ENCODE results near the gene PNKP. TPM values are rescaled to one million over a fixed set of nuclear protein-coding genes. Genes with fewer than 3 reads are reported as not detected.
"Not testable (repeated sequence)": the region's sequence is repeated elsewhere in the genome, so short reads cannot be mapped to it uniquely, and the experiment has no call there.

The PNKP gene
- total RNA-seq, 2 experiments from 2014 or later = 86.7 to 93.1 TPM

DNA sequence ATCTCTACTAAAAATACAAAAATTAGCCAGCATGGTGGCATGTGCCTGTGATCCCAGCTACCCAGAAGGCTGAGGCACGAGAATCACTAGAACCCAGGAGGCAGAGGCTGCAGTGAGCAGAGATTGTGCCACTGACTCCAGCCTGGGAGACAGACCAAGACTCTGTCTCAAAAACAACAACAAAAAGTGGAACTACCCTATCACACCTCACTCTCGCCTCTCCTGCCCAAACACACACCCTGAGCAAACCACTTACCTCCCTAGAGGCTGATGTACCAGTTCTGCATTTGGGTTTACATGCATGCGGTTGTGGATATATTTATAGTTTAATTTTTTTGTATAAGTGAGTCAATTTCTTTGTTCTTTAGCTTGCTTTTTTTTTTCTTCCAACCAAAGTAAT lies 24.1 kb downstream of the PNKP start:
- POLR2A ChIA-PET = no interaction called here
- CTCF ChIA-PET = interaction anchor here (0.7 kb wide), 1 partner anchor 84 kb away, joined by 3 read pairs; no protein-coding TSS in a partner anchor

DNA sequence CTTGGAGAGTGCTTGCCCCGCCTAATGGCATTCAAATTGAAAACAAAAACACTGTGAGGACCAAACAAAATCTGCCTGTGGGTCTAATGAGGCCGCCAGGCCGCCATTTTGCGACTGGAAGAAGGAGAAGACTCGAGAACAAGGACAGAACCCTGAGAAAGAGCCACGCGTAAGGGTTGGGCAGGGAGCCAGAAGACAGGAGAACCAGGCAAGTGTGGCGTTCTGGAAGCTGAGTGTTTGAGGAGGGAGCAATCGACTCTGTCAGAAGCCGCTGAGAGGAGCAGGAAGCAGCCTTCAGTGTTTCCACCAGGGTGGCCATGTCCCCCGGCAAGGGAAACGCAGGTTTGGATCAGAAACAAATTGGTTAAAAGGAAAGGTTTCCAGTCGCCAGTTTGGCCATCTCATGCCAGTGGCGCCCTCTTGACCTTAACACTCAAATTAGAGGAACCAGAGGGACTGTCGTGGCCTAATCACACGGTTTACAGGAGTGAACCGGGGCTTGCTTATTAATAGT lies 26.6 kb downstream of the PNKP start:
- POLR2A ChIA-PET = no interaction called here
- CTCF ChIA-PET = no interaction called here

DNA sequence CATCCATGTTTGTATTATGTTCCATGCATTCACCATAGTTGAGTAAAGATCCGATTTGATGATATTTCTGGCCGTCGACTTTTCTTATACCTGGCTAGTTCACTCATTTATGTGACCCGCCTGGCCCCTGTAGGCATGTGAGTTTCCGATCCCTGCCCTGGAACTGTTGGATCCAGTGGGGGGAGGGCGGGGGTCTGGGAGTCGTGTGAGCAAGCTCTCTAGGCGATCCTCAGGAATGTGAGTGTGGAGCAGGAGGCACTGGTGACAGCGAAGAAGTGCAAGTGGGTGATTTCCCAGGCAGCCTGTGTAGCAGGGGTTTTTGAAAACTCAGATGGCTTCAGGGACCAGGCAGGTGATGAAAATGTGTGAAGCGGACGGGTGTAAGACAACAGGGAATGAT lies 27.1 kb downstream of the PNKP start:
- ChIA-PET CTCF (interaction anchor here (0.5 kb wide), 1 partner anchor 209 kb away, joined by 5 read pairs; no protein-coding TSS in a partner anchor), POLR2A (no interaction called here)

DNA sequence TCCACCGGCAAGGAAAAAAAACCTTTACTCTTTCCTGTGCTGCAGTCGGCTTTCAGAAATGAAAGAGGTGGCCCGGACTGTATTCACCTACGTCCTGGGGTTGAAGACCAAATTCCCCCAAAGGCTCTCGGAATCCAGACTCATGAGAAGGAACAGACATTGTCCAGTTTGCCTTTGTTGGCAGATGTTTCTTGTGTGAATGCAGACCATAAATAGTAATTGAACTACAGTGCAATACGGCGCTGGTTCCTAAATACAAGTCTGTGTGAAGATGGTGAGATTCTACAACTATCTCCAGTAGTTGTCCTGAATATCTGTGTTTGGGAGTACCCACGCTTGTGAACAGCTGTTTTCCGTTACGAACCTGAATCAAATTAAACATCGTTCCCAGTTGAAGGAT lies 27.7 kb downstream of the PNKP start:
- ChIA-PET CTCF (interaction anchor here (0.5 kb wide), 1 partner anchor 209 kb away, joined by 5 read pairs; no protein-coding TSS in a partner anchor), POLR2A (no interaction called here)

DNA sequence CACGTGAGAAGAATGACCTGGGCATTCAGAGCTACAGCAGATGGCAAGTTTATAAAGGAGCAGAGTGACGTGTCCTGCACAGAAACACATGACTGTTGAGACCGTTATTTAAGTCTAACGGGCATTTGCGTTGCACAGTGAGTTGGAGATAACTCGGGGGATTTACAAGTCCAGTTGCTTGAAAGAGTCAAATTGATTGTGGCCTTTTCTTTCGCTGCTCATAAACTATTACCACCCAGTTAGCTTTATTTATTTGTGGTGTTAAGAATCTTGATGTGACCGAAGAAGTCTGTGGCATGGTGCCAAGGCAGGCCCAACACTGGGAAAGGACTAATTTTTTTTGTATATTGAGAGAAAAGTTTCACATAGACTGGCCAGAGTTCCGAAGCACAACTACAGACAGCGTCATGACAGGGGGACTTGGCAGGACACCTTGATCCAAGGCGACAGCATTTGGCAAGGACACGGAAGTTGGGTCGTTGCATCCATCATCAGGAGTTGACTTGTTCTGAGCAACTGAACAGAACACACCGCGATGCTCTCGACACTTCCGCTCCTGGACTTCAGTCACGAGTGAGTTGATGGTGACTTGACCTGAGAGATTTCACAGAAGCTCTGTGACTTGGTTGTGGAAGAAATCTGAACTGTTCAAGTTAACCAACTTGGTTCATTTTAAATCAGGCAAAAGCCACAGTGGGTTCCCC lies 28.3 kb downstream of the PNKP start:
- ChIA-PET POLR2A (no interaction called here), CTCF (no interaction called here)

DNA sequence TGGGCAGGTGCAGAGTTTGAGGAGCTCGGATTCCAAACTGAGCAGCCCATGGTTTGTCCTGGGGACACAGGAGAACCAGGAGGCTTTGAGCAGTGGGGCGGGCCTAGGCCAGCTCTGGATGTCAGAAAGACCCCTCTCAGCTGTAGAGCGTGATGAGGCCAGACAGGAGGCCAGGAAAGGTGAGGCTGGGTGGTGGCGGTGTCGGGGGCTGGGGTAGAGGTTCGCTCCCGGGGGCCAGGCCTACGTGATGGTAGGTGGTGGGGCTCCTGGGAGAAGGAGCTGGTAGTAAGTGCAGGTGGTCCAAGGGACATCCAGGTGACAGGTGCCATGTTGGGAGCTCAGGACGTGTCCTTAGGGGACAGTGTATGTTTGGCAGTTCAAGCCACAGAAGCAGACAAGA lies 30.0 kb downstream of the PNKP start:
- CTCF ChIA-PET = no interaction called here
- POLR2A ChIA-PET = interaction anchor here (0.8 kb wide), 1 partner anchor 11 kb away, joined by 3 read pairs; no protein-coding TSS in a partner anchor

DNA sequence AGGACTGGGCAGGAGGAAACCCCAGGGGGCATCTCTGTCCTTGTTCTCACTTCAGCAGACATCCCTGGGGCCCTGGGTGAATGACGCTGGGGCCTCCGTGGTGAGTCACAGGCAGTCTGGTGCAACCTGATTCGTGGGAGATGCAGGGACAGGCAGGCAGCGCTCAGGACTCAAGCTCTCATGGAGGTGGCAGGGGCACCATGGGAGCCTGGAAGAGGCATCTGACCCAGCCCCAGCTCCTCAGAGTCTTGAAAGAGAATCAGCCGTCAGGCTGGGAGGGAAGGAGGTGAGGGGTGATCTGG lies 30.4 kb downstream of the PNKP start:
- ChIA-PET POLR2A (no interaction called here), CTCF (no interaction called here)

DNA sequence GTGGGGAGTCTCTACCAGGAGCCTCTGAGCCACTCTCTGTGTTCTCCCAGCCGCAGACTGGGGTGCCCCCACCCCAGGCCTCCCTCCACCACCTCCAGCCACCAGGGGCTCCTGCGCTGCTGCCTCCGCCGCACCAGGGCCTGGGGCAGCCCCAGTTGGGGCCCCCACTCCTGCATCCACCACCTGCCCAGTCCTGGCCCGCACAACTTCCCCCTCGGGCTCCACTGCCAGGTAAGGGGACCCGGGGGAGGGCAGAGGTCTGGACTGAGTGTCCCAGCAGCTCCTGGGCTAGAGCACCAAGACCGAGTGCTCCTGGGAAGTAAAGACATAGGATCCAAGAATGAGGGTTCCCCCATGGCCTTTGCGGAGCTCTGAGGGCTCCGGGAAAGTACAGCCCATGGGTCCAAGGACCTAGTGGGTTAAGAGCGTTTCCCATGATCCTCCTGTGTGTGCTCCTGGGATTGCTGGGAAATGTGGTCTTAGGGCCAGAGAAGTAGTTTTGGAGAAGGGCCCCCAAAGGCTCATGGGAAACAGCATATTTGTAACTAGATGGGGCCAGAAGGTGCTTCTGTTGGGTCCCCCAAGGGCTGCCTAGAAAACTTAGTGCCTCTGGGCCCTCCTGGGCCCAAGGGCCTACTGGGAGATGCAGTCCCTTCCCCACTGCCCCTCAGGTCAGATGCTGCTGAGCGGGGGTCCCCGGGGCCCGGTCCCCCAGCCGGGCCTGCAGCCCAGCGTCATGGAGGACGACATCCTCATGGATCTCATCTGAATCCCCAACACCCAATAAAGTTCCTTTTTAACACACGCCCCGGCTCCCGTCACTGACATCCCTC lies 31.0 kb downstream of the PNKP start:
- POLR2A ChIA-PET = no interaction called here
- CTCF ChIA-PET = no interaction called here

DNA sequence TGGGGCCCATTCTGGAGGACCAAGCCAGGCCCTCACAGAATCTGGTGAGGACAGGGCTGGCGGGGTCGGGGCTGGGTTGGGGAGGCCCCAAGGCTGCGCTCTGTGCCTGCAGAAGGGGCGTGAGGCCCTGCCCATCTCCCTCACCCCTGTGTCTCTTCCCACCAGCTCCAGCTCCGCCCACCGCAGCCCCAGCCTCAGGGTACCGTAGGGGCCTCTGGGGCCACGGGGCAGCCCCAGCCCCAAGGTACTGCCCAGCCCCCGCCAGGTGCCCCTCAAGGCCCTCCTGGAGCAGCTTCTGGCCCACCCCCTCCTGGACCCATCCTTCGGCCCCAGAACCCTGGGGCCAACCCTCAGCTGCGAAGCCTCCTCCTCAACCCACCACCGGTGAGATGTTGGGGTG lies 31.8 kb downstream of the PNKP start:
- CTCF ChIA-PET = no interaction called here

DNA sequence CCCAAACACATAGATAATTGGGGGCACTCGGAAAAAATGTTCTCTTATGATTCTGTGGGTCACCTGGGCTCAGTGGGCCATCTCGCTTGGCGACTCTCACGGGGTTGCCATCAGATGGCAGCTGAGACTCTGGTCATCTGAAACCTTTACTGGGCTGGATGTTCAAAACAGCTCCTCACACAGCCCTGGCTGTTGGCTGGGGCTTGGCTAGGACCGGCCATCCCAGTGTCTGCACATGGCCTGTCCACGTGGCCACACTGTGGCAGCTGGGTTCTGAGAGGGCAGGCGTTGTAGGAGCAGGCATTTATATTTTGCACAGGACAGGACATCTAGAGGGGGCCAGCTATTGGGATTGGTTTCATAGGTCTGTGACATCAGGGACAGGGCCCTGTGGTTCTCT lies 33.8 kb downstream of the PNKP start:
- ChIA-PET CTCF (no interaction called here), POLR2A (no interaction called here)

More for the DNA sequence above, 31.8 kb downstream of the PNKP start:
- POLR2A ChIA-PET = no interaction called here

DNA sequence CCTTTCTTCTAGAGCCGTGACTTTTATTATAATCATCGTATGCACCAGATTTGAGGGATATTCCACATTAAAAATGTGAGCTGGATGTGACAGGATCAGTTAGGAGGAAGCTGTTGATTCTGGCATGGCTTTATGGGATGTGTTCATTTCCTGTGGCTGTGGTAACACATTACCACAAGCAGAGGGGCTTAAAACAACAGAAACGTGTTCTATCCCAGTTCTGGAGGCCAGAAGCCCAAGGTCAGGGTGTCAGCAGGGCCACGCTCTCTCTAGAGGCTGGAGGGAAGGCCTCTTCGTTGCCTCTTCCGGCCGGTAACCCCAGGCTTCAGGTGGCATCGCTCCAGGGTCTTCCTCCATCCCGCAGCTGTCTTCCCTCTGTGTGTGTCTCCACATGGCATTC lies 34.8 kb downstream of the PNKP start:
- CTCF ChIA-PET = no interaction called here
- POLR2A ChIA-PET = no interaction called here

DNA sequence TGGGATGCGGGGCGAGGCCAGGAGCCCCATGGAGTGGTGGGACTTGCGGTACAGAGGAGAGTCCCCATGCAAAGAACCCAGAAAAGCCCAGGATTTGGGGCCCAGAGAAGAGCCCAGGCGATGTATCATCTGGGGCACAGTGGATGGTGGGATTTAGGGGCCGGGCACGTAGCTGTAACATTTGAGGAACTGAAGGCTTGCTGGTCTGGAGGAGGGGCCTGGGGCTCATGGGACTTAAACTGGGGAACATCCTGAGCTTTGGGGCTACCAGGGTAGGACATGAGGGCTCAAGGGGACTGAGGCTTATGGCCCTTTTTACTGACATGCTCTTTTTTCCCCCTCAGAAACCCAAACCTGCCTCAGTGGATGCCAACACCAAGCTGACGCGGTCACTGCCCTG lies 35.8 kb downstream of the PNKP start:
- ChIA-PET CTCF (no interaction called here), POLR2A (no interaction called here)

DNA sequence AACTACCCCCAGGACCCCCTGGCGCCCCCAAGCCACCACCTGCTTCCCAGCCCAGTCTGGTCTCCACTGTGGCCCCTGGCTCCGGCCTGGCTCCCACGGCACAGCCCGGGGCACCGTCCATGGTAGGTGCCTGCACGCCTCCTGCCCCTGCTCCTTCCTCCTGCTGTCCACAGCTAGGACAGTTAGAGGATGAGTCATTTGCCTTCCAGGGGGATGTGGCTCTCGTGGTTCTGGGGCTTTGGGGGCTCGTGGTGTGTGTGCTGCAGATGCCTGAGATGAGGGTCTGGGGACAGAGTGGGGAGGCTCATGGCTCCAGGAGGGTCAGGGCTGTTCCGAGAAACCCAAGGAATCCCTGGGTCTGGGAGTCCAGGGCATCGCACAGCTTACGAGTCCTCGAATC lies 36.6 kb downstream of the PNKP start:
- ChIA-PET CTCF (no interaction called here), POLR2A (no interaction called here)

DNA sequence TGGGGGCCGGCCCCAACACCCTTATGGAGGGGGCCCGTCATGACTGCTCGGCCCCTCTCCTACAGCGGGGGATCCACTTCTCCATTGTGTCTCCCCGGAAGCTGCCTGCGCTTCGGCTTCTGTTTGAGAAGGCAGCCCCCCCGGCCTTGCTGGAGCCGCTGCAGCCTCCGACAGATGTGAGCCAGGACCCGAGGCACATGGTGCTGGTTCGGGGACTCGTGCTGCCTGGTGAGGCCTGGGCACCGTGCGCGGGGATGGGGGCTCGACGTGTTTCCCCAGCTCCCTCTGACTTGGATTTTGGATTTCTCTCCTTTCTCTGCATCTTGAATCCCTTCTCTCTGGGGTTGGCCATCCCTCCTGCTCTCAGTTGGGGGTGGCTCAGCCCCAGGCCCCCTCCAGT lies 37.7 kb downstream of the PNKP start:
- POLR2A ChIA-PET = no interaction called here
- CTCF ChIA-PET = no interaction called here

DNA sequence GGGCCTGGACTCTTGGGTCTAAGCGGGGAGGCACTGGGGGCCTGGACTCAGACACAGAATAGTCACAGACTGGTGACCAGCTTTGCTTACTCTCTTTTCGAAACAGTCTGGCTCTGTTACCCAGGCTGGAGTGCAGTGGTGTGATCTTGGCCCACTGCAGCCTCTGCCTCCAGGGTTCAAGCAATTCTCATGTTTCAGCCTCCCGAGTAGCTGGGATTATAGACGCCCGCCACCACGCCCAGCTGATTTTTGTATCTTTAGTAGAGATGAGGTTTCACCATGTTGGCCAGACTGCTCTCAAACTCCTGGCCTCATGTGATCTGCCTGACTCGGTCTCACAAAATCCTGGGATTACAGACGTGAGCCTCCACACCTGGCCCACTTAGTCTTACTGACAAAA lies 38.2 kb downstream of the PNKP start:
- CTCF ChIA-PET = no interaction called here
- POLR2A ChIA-PET = no interaction called here

DNA sequence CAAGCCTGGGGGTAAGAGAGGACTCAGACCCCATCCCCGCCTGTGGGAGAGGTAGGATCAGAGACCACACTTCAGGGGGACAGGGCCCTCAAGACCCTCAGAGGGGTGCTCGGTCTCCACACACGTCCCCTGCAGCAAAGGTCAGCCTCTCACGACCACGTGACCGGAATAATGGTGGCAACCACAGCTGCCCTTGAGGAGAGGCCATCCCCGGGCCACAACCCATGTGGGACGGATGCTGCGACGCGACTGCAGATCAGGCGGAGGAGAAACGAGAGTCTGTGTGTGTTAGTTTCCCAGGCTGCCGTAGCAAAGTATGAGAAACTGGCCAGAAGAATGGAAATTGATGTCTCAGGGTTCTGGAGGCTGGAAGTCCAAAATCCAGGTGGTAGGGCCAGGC lies 40.3 kb downstream of the PNKP start:
- CTCF ChIA-PET = no interaction called here
- POLR2A ChIA-PET = interaction anchor here (1.3 kb wide), 1 partner anchor 11 kb away, joined by 3 read pairs; no protein-coding TSS in a partner anchor

DNA sequence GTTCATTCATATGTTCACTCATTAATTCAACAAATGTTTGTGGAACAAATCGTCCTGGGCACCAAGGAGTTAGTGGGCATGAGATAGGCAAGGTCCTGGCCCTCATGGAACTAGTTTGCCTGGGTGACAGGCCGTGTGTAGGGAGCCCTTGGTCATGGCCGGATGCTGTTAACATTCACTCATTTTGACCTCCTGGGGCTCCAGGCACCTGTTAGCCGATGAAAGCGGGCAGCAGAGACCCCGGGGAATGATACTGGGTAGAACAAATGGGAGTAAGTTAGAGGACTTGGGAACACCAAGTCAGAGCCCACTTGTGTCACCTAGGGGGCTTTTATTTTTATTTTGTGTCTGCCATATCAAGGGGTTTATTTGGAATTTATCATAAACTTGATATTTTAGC lies 42.7 kb downstream of the PNKP start:
- ChIA-PET POLR2A (no interaction called here), CTCF (no interaction called here)

DNA sequence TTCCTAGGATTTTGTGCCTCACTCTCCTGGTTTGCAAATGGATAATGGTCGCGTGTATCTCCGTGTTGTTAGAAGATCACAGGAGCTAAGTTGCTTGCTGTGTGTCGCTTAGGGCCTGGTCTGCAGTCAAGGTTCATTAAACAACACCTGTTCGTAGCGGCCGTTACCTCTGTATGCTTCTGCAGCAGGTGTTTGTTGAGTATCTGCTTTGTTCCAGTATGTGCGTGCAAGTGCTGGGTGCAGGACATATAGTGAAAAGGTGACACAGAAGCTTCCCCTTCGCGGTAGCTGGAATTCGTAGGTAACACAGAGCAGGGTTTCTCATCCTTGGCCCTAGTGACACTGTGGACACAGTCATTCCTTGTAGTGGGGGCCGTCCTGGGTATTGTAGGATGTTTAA lies 43.9 kb downstream of the PNKP start:
- CTCF ChIA-PET = no interaction called here
- POLR2A ChIA-PET = no interaction called here

DNA sequence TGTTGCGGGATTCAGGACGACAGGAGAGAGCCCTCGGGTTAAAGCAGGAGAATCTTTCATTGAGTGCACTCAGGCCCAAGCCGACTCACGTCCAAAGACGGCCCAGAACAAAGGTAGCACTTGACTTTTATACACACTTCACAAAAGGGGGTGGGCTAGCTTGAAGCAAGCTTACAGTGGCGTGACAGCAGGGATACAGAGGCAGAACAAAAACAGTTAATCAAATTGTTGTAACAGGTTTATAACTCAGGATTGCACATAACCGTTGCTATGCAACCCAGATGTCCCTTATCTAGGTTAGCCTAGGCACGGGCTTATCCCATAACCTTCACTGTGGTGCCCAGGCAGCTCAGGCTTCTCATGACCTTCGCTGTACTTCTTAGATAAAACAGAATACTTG lies 47.3 kb downstream of the PNKP start:
- ChIA-PET CTCF (no interaction called here), POLR2A (no interaction called here)

DNA sequence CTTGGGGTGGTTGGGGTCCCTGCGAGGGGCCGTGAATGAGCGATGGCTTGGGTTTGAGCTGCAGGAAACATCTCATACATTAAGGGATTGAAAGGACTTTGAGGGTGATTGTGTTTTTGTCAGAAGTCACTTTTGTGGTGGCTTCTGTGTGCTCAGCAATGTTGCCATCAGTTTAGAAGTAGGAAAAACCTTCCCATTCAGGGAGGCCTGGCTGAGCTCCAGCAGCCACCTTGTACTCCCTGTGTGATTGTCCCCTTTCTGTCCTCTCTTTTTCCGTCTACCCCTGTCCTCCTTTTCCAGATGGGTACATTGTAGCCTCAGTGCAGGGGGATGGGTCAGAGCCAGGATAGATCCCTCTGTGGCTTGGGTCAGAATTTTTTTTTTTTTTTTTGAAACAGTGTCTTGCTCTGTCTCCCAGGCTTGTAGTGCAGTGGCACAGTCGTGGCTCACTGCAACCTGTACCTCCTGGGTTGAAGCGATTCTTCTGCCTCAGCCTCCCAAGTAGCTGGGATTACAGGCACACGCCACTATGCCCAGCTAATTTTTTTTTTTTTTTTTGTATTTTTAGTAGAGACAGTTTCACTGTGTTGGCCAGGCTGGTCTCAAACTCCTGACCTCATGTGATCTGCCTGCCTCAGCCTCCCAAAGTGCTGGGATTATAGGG lies 47.8 kb downstream of the PNKP start:
- CTCF ChIA-PET = interaction anchor here (1.2 kb wide), 1 partner anchor 11 kb away, joined by 3 read pairs; no protein-coding TSS in a partner anchor
- POLR2A ChIA-PET = not testable (repeated sequence)

All from activated CD8-positive, alpha-beta memory T cell treated with anti-CD3 and anti-CD28 coated beads for 36 hours (primary cell).